GM19463 (cell line): Measurements from ENCODE around the gene LIF.
"Not testable (repeated sequence)": the region's sequence is repeated elsewhere in the genome, so short reads cannot be mapped to it uniquely, and the experiment has no call there.

ENCODE experiments used
- ATAC-seq: cut with Tn5 transposase; IDR thresholded peaks from one replicate; pipeline ENCODE4 v1.9.1; 2021; ENCODE audit warnings: mild to moderate bottlenecking, moderate library complexity; ENCODE audit not compliant: unreplicated experiment

The LIF gene

GRCh38 chr22:30212363-30212995, 34.1 kb downstream of the LIF start:
- no peak for ATAC-seq

GRCh38 chr22:30211124-30211820, 35.3 kb downstream of the LIF start:
- no peak for ATAC-seq

GRCh38 chr22:30210235-30210909, 36.2 kb downstream of the LIF start:
- no peak for ATAC-seq

DNA sequence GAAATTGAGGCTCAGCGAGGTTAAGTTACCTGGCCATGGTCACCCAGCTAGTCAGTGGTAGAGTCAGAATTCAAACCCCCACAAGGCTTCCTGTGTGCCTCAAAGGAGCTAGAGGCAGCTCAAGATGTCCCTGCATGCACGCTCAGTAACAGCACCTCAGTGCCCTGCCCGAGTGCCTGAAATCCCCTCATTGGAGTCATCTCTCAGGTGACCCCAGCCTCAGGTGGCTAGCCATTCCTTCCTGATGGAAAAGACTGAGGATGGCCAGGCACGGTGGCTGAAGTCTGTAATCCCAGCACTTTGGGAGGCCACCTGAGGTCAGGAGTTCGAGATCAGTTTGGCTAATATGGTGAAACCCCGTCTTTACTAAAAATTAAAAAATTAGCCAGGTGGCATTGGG, 36.9 kb downstream of the LIF start:
- ATAC-seq: no peak

DNA sequence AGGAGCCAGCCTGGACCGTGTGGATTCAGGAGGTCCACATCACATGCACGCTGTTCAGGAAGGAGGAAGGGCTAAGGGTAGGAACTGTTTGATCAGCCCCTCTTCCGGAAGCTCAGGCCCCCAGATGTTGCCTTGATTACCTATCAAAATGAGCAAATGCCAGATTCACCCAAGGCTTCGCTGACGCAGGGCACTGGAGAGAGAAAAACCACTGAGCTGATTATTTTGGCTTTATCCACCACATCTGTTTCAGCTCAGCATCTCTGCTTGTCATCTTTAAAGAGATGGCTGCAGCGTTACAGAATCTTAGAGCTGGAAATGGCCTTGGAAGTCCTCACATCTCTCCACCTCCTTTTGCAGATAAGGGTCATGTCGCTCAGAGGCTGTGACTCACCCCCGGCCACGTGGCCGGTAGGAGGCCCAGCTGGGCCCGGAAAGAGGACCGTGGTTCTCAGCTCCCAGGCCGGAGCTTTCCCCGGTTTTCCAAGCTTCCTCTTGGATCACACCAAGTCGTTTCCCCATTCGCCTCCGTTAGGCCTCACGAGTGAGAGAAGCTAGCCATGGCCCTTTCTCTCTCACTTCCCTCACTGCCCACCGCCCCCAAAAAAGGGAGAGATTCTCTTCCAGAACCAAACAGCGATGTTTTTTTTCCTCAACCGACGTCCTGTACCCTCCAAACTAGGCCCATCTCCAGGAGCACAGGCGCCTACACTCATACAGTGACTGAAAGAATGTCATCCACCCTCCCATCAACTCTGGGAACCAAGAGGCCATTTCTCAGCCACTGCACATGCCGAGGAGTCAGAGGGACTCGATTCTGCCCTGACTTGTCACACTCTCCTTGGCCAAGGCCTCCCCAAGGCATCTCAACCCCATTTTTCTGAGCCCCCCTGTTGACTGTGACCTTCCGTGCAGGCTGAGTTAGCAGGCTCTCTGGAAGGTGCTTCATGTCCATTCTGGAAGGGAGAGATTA, 37.6 kb downstream of the LIF start:
- ATAC-seq: no peak

GRCh38 chr22:30206944-30207343, 39.6 kb downstream of the LIF start:
- no peak for ATAC-seq

- ATAC-seq: no peak
These were observed 41.1 kb downstream of the LIF start for GRCh38 chr22:30205281-30206115.

- no peak for ATAC-seq
These were observed 41.8 kb downstream of the LIF start for GRCh38 chr22:30204742-30205111.

DNA sequence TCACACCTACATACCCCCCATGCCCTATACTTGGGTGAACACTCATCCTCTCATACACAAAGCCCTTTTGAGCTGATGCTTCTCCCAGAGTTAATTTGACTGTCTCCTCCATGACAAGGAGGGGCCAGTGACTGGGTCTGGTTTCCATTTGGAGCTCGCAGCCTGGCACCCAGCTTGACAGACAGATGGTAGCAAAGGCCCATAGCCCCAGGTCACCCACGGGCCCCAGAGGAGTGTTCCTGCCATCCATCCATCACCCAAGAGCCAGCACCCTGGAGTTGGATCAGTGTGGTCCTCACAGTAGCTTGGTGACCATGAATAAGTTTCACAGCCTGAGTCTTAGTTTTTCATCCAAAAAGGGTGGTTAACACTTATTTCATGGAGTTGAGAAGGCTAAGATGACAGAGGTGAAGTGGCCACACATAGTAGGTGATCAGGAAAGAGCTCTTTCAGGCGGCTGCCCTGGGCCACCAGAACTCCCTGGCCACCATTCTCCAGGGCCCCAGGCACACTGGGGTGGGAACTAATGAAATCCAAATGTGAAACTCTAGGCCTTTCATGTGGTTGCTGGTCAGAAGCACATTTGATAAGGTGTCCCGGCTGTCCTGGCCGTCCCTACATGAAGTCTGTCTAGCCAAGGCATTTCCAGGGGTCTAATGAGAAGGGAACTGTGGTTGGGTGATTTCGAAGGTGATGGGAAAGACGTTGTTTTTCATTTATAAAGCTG, 42.4 kb downstream of the LIF start:
- no peak for ATAC-seq

DNA sequence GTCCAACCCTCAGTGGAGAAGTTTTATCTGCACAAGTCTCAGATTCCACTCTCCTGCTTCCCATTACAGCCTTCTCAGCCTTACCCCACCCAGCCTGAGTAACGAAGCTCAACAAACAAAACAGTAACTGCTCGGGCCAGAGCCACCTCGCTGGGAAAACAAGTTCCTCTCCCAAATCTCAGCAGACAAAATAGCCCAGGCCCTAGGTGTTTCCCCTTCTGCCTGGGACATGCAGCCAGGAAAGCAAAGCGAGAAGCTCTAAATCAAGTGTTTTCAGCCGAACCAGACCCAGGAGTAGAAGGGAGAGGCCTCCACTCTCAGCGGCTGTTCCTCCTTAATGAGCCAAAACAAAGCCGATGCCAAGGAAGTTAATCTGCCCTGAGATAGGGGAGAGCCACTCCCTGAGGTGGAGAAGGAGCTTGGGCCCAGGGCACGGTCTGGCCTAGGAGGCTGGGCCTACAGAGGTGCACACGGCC, 44.0 kb downstream of the LIF start:
- no peak for ATAC-seq

GRCh38 chr22:30201945-30202344, 44.6 kb downstream of the LIF start:
- no peak for ATAC-seq

DNA sequence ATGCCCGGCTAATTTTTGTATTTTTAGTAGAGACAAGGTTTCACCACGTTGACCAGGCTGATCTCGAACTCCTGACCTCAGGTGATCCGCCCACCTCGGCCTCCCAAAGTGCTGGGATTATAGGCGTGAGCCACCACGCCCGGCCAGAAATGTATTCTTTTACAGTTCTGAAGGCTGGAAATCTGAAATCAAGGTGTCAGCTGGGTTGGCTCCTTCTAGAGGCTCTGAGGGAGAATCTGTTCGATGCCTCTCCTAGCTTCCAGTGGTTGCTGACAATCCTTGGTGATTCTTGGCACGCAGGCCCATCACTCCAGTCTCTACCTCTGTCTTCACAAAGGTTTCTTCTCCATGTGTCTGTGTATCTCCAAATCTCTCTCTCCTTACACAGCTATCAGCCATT, 45.7 kb downstream of the LIF start:
- ATAC-seq: not testable (repeated sequence)

GRCh38 chr22:30198921-30199320, 47.6 kb downstream of the LIF start:
- no peak for ATAC-seq

DNA sequence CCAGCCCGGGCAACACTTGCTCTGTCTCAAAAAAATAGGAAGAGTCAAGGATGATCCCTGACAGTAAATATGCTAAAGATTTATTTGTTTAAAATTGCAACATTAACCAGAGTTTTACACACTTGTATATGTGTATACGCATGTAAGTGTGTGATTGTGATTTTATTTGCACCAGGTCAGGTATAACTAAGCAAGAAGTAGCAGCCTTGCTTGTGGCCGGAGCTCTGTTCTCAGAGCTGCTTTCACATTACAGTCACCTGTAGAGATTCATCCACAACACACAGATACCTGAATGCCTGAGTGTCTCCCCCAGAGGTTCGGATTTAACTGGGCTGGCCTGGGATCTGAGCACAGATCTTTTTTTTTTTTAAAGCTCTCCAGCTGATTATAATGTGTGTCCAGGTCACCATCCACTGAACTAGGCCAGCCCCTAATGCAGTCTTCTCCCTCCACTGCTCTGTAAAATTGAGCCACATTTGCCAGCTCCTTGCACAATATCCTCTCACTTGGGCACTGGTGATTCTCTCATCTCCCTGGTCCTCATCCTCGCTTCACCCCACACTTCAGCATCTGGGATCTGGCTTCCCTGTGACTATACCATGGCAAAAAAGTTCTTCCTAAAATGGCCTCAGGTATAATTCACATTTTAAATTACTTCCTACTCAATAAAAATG, 48.3 kb downstream of the LIF start:
- ATAC-seq: no peak

- no peak for ATAC-seq
These were observed 49.2 kb downstream of the LIF start for GRCh38 chr22:30197389-30197788.

- no peak for ATAC-seq
These were observed 49.7 kb downstream of the LIF start for GRCh38 chr22:30196880-30197336.

DNA sequence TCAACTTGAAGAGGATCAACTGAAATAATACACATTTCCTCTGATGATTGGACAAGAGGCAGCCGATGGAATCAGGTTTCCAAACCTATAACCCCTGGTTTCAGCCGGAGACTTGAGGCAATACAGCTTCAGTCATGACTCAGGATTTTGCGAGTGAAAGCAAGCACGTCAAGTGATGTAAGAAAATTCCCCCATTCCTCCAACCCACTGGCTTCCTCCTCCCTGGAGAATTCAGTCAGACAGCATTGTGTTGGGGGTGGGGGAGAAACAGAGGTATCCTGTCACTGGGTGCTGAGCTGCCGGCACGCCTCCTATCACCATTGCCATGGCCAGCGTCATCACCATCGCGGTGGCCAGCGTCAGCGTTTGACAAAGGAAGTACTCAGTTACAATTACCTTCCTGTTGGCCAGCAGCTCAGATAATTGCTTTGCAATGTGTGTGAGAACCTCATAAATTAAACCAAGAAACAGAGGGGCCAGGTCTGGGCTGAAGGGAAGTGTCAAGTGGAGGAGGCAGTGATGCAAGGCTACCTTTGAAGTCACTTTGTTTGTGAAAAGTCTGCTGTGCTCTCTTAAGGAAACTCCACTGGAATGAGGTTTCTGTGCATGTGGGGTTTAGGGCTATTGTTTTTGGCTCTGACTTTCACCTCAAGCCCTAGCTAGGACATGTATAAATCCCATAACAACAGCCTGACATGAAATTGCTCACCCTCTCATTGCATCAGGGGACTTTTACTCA, 50.2 kb downstream of the LIF start:
- ATAC-seq: no peak
